ENCODE results near the gene CEP131.

The CEP131 gene

DNA sequence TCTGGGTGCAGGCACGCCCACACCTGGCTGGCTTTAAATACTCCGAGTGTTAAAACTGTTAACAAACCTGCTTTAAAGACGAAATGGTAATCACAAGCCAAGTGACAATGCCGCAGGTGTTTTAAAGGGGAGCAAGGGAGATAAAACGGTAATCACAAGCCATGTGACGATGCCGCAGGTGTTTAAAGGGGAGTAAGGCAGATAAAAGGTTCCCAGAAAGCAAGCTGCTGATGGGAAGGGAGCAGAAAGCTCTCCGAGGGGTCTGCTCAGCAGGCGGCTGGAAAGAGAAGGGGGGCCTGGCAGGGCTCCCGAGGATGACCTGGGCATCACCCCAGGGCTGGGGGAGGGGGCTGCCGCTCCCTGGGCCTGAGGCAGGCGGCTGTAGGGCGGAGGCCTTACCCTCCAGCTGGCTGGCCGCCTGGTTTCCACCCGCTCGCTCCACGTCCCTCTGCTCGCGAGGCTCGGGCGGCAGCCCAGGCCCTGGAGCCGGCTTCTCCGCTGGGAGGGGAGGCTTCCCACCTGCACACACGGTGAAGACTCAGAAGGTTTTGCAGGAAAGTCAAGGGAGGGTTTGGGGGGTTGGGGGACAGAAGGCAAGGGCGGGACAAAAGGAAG lies 28.4 kb upstream of the CEP131 start:
- H3K27me3 ChIP-seq (replicated peaks; ENCODE audit: control insufficient read depth, insufficient read depth, low read length) = no peaks in the 10 kb centered on the region
- TF ChIP-seq, protein P1, sequence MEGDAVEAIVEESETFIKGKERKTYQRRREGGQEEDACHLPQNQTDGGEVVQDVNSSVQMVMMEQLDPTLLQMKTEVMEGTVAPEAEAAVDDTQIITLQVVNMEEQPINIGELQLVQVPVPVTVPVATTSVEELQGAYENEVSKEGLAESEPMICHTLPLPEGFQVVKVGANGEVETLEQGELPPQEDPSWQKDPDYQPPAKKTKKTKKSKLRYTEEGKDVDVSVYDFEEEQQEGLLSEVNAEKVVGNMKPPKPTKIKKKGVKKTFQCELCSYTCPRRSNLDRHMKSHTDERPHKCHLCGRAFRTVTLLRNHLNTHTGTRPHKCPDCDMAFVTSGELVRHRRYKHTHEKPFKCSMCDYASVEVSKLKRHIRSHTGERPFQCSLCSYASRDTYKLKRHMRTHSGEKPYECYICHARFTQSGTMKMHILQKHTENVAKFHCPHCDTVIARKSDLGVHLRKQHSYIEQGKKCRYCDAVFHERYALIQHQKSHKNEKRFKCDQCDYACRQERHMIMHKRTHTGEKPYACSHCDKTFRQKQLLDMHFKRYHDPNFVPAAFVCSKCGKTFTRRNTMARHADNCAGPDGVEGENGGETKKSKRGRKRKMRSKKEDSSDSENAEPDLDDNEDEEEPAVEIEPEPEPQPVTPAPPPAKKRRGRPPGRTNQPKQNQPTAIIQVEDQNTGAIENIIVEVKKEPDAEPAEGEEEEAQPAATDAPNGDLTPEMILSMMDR (IDR thresholded peaks at IDR 0.05; ENCODE audit: insufficient read depth, low read length, poor library complexity, severe bottlenecking) = no peak
- no peak for DNase-seq (ENCODE audit: extremely low read depth, insufficient read length)
- H3K36me3 ChIP-seq (ENCODE audit: control insufficient read depth, insufficient read depth, low read length) = peaks cover 26% of the 10 kb centered on the region
- no peak overlapping the region for H3K4me3 ChIP-seq (replicated peaks; ENCODE audit: low read depth, low read length)

DNA sequence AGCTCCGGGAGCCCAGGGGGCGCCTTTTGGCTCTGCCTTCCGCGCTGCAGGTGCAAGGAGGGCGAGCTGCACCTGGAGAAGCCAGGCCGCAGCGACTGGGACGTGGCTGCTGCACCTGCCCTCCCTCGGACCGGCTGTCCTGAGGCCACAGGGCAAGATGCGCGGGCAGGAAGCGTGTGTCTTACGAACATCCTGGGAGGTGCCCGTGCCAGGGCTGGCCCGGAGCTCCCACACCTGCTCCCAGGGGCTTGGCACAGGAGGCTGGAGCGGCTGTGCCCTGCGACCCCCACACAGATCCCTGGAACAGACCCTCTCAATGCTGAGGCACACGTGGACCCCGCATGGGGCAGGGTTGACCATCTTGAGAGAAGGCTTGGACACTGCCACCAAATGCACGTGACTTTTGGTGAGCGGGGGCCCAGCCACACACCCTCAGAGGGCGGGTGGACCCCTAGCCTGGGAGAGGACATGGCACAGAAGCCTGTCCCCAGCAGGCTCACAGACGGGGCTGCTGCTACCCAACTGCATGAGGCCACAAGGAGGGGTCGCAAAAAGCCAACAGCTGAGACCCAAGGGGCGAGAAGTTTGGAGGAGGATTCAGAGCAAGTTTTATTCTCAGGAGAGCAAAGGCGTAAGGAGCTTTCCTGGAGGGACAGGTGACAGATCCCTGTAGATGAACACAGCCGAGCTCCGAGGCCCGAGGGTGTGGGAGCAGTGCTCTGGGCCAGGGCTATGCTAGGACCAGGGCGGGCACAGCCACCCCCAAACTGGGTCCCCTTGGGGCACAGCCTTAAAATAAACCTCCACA lies 27.7 kb upstream of the CEP131 start:
- Histone ChIP-seq H3K36me3 (ENCODE audit: control insufficient read depth, insufficient read depth, low read length) (peaks cover 25% of the 10 kb centered on the region), H3K4me3 (replicated peaks; ENCODE audit: low read depth, low read length) (no peak overlapping the region)
- TF ChIP-seq, protein P1 (IDR thresholded peaks at IDR 0.05; ENCODE audit: insufficient read depth, low read length, poor library complexity, severe bottlenecking) = no peak

DNA sequence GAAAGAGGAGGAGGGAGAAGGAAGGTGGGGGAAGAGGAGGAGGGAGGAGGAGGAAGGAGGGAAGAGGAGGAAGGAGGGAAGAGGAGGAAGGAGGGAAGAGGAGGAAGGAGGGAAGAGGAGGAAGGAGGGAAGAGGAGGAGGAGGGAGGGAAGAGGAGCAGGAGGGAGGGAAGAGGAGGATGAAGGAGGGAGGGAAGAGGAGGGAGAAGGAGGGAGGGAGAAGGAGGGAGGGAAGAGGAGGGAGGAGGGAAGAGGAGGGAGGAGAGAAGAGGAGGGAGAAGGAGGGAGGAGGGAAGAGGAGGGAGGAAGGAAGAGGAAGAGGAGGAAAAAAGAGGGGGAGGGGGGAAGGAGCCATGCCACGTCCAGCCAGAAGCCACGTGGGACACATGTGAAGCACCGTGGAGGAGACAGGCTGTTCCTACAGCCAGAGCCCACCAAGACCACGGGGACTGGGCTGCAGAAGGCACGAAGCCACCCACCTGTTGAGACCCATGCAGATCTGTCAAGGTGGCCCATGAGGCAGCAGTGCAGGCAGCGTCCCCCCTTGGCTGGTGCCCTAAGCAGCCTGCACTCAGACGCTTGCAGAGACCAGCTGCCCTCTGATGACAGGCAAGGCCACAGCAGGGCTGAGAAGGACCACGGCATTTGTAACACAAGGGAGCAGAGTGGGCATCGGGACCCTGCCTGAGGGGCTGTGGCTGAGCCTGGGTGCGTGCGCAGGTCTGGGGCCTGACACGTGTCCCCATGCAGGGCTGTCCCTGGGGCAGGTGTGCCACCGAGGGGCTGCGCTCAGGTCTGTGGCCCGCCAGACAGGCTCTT lies 26.7 kb upstream of the CEP131 start:
- Histone ChIP-seq H3K4me3 (replicated peaks; ENCODE audit: low read depth, low read length) (no peak overlapping the region), H3K27me3 (replicated peaks; ENCODE audit: control insufficient read depth, insufficient read depth, low read length) (no peaks in the 10 kb centered on the region), H3K36me3 (ENCODE audit: control insufficient read depth, insufficient read depth, low read length) (peaks cover 23% of the 10 kb centered on the region)
- DNase-seq (ENCODE audit: extremely low read depth, insufficient read length) = no peak
- TF ChIP-seq, protein P1 (IDR thresholded peaks at IDR 0.05; ENCODE audit: insufficient read depth, low read length, poor library complexity, severe bottlenecking) = no peak

More for the DNA sequence above, 27.7 kb upstream of the CEP131 start:
- H3K27me3 ChIP-seq (replicated peaks; ENCODE audit: control insufficient read depth, insufficient read depth, low read length) = no peaks in the 10 kb centered on the region
- DNase-seq (ENCODE audit: extremely low read depth, insufficient read length) = no peak

DNA sequence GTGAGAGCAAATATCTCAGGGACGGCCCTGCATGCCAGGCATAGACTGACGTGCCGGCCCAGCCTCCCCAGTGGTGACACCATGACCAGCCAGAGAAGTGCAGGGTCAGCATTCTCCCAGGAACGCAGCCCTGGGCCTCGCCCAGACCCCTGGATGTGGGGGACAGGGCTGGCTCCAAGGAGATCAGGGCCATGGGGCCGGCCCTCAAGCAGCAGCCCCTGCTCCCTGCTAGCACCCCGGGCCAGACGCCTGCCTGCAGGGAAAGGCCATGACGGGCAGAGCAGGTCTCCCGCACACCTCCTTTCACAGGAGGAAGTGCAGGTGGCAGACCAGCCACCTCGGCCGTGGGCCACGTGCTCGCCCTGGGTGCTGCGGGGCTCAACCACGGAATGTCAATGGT lies 25.9 kb upstream of the CEP131 start:
- TF ChIP-seq, protein P1 (IDR thresholded peaks at IDR 0.05; ENCODE audit: insufficient read depth, low read length, poor library complexity, severe bottlenecking) = no peak
- DNase-seq (ENCODE audit: extremely low read depth, insufficient read length) = no peak
- H3K4me3 ChIP-seq (replicated peaks; ENCODE audit: low read depth, low read length) = no peak overlapping the region
- peaks cover 23% of the 10 kb centered on the region for H3K36me3 ChIP-seq (ENCODE audit: control insufficient read depth, insufficient read depth, low read length)
- H3K27me3 ChIP-seq (replicated peaks; ENCODE audit: control insufficient read depth, insufficient read depth, low read length) = no peaks in the 10 kb centered on the region

DNA sequence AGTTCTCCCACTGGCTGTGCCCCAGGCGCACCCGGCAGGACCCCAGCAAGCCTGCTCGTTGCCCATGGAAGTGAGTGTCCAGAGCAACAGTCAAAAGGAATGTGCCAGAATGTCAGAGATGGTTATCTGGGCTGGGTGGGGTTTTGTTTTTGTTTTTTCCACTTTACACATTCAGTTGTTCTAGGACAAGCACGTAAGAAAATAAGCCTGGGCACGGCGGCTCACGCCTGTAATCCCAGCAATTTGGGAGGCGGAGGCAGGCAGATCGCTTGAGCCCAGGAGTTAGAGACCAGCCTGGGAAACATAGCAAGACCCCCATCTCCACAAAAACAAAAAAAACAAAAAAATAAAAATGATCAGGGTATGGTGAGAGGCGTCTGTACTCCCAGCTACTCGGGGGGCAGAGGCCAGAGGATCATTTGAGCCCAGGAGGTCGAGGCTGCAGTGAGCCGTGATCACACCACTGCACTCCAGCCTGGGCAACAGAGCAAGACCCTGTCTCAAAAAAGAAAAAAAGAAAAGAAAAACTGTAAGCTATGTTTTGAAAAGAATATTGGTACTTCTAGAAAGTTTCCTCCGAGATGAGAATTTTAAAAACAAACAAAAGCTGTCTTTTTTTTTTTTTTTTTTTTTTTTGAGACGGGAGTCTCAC lies 24.7 kb upstream of the CEP131 start:
- no peak for DNase-seq (ENCODE audit: extremely low read depth, insufficient read length)
- Histone ChIP-seq H3K27me3 (replicated peaks; ENCODE audit: control insufficient read depth, insufficient read depth, low read length) (no peaks in the 10 kb centered on the region), H3K4me3 (replicated peaks; ENCODE audit: low read depth, low read length) (no peak overlapping the region), H3K36me3 (ENCODE audit: control insufficient read depth, insufficient read depth, low read length) (peaks cover 17% of the 10 kb centered on the region)
- TF ChIP-seq, protein P1 (IDR thresholded peaks at IDR 0.05; ENCODE audit: insufficient read depth, low read length, poor library complexity, severe bottlenecking) = no peak

Measured in GM06990 (cell line).